GM19351 (cell line): ENCODE results near the gene CFTR.

Source experiments
- ATAC-seq: cut with Tn5 transposase; IDR thresholded peaks from one replicate; pipeline ENCODE4 v1.9.1; 2021; ENCODE audit warnings: mild to moderate bottlenecking, moderate library complexity; ENCODE audit not compliant: unreplicated experiment

Gene CFTR

DNA sequence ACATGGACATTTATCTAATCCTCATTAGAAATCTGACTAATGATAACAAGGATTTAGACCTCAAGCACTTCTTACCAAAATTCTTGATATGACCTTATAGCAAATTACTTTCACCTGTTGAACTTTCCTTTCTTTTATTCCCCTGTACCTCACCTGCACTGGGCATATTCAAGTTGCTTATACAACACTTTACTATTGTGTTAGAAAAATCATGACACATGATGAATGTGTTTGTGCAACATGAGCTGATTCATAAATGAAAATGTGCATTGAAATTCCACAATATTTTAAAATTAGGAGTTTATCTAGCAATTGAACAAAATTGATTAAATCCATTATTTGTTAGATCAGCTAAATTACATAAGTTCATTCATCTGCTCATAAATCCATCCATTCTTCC, 160.6 kb downstream of the CFTR start:
- ATAC-seq: no peak

DNA sequence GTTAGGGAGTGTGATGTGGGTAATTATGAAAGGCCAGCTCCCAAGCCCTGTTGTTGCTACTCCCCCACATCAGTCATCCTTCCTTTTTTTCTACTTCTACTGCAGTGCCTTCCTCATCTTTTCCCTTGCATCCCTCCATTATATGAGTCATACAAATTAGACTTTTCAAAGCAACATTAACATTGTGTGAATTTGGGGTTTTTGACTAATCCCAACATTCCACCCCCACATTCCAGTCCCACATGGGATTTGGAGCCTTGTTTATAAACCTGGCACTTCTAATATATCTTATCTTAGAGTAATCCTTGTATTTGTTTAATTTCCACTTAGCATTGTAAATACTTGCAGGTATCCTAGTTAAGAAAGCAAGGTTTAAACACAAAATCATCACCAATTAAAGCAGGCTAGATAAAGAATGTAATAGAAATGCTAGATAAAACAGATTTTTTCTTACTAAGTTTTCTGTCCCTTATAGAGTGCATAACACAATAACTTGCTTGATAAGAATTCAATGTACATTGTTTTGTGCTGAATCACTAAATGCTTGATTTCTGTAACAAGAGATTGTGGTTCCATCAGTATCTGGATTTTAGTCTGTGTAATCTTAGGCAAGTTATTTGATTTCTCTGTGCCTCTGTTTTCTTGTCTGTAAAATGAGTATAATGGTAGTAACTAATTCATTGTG, 165.8 kb downstream of the CFTR start:
- no peak for ATAC-seq

GRCh38 chr7:117648203-117648866, 168.5 kb downstream of the CFTR start:
- ATAC-seq: no peak

- no peak for ATAC-seq
Observed at GRCh38 chr7:117652943-117653680, 173.3 kb downstream of the CFTR start.

DNA sequence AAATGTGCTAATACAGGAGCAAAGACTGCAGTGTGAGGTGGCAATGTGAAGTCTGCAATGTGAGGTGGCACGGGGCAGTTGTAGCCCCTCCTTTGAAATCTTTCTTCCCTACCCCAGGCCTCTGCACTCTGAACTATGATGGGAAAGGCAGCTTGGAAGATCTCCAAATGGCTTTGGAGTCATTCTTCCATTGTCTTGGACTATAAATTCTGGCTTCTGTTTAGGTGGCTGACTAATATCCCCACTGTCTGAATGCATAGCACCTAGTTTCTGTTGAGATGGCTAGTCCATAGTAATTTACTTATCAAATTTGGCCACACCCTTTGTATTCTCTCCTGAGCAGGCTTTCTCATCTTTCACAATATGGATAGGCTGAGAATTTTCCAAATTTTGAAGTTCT, 175.0 kb downstream of the CFTR start:
- ATAC-seq: no peak

DNA sequence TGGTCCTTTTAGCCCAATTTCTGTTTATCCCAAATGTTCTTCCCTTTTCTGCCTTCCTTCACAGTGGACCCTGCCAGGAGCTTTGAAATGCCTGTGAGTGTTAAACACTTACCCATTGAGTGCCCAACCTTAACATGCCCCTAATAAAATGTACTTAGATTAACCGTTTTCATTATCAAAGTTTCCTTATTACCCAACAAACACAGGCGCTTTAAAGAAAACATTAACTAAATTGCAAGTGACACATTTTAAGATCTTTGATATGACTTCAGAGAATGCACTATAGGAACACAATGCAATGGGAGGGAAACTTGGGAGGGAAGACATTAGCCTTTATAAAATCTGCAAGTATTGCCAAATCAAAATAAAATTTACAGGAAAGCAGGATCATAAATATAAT, 177.0 kb downstream of the CFTR start:
- ATAC-seq: no peak

- ATAC-seq: no peak
Observed at GRCh38 chr7:117659531-117660011, 179.7 kb downstream of the CFTR start.

DNA sequence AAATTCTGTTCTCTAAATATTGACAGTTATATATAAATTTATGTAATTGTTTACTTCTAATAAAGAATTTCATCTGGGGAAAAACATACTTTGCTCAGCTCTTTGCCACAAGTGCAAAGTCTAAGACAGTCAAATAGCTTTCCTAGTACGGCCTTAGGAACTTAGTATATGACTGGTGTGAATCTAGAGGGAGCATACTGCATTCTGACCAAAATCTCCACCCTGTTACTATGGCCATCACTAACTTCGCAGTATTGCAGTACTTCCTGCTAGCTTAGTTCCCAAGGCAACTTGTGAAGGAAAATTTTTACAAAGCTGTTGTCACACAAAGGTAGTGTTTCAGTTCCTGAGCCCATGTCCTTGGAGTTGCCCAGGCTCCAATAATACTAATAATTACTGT, 181.5 kb downstream of the CFTR start:
- no peak for ATAC-seq

- ATAC-seq: no peak
Observed at GRCh38 chr7:117664047-117664446, 184.2 kb downstream of the CFTR start.

GRCh38 chr7:117665368-117665767, 185.5 kb downstream of the CFTR start:
- no peak for ATAC-seq

DNA sequence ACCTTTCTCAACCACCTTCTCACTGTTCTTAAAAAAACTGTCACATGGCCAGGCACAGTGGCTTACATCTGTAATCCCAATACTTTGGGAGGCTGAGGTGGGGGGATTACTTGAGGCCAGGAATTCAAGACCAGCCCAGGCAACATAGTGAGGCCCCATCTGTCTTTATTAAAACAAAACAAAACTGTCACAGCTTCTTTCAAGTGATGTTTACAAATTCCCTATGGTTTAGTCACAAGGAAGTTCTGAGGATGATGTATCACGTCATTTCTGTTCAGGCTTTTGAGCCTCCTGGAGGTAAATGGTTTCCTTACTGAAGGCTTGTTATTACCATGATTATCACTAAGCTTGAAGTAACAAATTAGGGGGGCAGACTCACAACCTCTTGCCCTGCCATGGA, 186.2 kb downstream of the CFTR start:
- ATAC-seq: no peak

DNA sequence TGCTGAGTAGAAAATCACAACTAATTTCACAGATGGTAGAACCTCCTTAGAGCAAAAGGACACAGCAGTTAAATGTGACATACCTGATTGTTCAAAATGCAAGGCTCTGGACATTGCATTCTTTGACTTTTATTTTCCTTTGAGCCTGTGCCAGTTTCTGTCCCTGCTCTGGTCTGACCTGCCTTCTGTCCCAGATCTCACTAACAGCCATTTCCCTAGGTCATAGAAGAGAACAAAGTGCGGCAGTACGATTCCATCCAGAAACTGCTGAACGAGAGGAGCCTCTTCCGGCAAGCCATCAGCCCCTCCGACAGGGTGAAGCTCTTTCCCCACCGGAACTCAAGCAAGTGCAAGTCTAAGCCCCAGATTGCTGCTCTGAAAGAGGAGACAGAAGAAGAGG, 186.9 kb downstream of the CFTR start:
- ATAC-seq: no peak

DNA sequence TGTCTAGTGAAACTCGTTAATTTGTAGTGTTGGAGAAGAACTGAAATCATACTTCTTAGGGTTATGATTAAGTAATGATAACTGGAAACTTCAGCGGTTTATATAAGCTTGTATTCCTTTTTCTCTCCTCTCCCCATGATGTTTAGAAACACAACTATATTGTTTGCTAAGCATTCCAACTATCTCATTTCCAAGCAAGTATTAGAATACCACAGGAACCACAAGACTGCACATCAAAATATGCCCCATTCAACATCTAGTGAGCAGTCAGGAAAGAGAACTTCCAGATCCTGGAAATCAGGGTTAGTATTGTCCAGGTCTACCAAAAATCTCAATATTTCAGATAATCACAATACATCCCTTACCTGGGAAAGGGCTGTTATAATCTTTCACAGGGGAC, 187.6 kb downstream of the CFTR start:
- no peak for ATAC-seq

DNA sequence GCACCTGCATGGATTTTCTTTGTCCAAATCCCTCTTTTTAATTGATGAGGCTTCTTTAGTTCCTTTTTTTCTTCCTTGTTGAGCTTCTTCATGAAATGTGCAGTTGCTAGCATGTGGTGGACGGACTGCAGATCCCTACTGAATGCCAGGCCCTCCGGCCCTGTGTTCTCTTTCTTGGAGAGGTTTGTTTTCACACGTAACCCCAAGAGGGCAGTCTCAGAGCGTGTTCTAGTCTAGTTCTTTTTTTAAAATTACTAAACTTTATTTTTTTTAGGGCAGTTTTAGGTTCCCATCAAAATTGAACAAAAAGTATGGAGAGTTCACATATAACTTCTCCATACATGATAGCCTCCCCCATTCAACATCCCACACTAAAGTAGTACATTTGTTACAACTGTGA, 190.0 kb downstream of the CFTR start:
- no peak for ATAC-seq

DNA sequence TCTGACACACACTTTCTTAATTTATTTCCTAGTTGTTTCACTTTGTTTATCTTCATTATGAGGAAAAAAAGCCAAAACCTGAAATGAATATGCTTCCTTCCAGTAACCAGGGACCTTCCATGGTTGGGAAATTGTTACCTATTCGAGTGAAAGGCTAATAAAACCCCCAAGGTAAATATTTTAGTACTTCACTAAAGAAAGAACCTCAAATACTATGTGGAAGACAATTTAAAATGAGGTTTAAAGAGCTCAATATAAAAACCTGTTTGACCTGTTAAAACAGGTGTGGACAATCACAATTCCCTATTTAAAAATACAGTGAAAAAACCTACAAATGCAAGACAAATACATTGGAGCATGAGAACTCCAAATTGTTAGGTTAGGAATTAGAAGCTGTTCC, 192.6 kb downstream of the CFTR start:
- no peak for ATAC-seq

- ATAC-seq: no peak
Observed at GRCh38 chr7:117673367-117673766, 193.5 kb downstream of the CFTR start.

- peak; percentile 85 for ATAC-seq
Observed at GRCh38 chr7:117673839-117674238, 194.0 kb downstream of the CFTR start.

DNA sequence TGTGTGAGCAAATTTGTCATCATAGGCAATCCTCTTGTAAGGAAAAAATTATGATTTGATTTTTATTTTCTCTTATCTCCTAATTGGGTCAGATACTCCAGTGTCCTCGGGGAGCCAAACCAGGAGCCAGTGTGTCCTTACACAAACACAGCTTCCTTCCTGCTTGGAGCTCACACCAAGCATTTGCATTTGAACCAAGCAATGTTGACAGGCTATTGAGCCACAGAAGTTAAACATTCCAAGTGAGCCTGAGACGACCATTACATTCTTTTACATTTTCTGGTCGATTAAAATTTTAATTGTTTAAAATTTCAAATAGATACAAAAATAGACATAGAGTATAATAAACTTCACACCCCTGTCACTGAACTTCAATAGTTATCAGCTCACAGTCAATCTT, 194.8 kb downstream of the CFTR start:
- ATAC-seq: no peak

DNA sequence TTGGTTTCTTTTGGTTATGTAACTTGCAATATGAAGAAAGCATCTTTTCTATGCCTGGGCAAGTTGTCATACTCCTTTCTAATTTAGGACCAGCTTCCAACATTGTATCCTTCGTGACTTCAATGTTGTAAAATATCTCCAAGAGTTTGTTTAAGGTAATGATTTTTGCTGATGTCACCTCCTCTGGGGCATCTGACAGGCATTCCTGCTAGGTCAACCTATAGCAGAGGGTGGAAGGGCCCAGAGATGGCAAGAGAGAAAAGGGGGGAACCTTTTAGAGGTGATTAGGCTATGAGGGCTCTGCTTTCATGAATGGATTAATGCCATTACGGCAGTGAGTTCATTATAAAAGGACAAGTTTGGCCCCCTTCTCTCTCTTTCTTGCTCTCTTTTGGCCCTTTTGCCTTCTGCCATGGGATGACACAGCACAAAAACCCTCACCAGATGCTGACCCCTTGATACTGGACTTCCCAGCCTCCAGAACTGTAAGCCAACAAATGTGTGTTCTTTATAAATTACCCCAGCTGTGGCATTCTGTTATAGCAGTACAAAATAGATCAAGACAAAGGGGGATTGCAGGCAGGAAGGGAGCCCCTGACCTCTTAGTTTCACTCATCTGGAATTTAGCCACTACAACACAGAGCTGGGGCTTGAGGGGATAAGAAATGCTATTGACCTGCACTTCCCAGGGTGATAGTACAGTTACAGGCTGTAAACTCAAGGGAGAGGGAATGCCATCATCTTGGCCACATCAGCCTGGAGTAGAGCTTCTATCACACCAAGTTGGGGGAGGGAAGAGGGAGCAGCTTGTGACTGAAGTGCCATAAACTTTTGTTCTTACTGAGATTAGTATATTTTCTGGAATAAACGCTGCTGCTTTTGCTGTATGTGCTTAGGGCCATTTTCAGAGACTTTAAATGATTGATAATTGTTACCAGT, 195.9 kb downstream of the CFTR start:
- ATAC-seq: no peak

GRCh38 chr7:117679120-117679519, 199.3 kb downstream of the CFTR start:
- no peak for ATAC-seq
